ENCODE results near the gene CNTNAP1. TPM values are rescaled to one million over a fixed set of nuclear protein-coding genes. Genes with fewer than 3 reads are reported as not detected.

The CNTNAP1 gene
- total RNA-seq, 1 donor from 2014 or later, result 44.8 TPM

DNA sequence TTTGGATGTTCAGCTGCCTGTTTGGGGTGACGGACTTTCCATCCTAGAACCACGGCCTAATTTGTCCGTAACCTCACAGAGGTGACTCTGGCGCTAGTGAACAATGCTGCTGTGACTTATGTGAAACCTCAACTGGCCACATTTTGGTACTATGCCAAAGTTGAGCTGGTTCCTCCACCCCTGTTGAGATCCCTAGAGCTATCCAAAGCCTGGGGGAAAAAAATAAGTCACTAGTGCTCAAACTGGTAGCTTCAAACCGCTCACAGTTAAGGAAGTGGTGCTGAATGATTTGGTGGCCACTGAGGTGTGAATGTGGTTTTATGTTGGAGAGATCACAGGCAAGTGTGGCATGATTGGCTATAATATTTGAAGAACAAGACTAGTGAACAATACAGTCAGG, 34.6 kb upstream of the CNTNAP1 start:
- Mint-ChIP-seq H3K9me3 (ENCODE audit: unreplicated experiment) (no peaks in the 10 kb centered on the region), H3K4me1 (ENCODE audit: low read depth, unreplicated experiment) (peaks cover 1% of the 10 kb centered on the region), H3K27me3 (ENCODE audit: unreplicated experiment) (peaks cover 2% of the 10 kb centered on the region), H3K36me3 (ENCODE audit: unreplicated experiment) (no peaks in the 10 kb centered on the region), H3K27ac (ENCODE audit: unreplicated experiment) (no peak overlapping the region), H3K4me3 (ENCODE audit: unreplicated experiment) (no peak overlapping the region)
- TF ChIP-seq, protein P1, sequence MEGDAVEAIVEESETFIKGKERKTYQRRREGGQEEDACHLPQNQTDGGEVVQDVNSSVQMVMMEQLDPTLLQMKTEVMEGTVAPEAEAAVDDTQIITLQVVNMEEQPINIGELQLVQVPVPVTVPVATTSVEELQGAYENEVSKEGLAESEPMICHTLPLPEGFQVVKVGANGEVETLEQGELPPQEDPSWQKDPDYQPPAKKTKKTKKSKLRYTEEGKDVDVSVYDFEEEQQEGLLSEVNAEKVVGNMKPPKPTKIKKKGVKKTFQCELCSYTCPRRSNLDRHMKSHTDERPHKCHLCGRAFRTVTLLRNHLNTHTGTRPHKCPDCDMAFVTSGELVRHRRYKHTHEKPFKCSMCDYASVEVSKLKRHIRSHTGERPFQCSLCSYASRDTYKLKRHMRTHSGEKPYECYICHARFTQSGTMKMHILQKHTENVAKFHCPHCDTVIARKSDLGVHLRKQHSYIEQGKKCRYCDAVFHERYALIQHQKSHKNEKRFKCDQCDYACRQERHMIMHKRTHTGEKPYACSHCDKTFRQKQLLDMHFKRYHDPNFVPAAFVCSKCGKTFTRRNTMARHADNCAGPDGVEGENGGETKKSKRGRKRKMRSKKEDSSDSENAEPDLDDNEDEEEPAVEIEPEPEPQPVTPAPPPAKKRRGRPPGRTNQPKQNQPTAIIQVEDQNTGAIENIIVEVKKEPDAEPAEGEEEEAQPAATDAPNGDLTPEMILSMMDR (IDR thresholded peaks at IDR 0.05; ENCODE audit: partially characterized antibody, unreplicated experiment), result no peak
- DNase-seq, result no peak

DNA sequence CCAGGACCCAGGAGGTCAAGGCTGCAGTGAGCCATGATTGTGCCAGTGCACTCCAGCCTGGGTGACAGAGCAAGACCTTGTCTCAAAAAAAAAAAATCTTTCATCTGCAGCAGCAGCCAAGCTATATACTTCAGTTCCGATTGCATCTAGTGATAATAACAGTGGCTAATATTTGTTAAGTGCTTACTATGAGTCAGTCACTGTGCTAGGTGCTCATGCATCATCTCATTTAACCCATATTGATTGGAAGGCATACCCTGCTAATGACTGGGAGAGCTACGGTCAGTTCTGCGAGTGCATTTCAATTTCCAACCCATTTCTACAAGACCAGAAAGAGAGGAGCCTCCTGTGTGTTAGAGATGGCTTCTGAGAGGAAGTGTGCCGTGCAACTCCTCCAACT, 30.9 kb upstream of the CNTNAP1 start:
- no peak for DNase-seq
- no peaks in the 10 kb centered on the region for H3K9me3 Mint-ChIP-seq (ENCODE audit: unreplicated experiment)
- H3K27ac Mint-ChIP-seq (ENCODE audit: unreplicated experiment), result no peak overlapping the region
- H3K4me1 Mint-ChIP-seq (ENCODE audit: low read depth, unreplicated experiment), result peaks cover 7% of the 10 kb centered on the region
- no peaks in the 10 kb centered on the region for H3K36me3 Mint-ChIP-seq (ENCODE audit: unreplicated experiment)
- H3K4me3 Mint-ChIP-seq (ENCODE audit: unreplicated experiment), result no peak overlapping the region
- peaks cover 8% of the 10 kb centered on the region for H3K27me3 Mint-ChIP-seq (ENCODE audit: unreplicated experiment)
- TF ChIP-seq, protein P1 (IDR thresholded peaks at IDR 0.05; ENCODE audit: partially characterized antibody, unreplicated experiment), result no peak

DNA sequence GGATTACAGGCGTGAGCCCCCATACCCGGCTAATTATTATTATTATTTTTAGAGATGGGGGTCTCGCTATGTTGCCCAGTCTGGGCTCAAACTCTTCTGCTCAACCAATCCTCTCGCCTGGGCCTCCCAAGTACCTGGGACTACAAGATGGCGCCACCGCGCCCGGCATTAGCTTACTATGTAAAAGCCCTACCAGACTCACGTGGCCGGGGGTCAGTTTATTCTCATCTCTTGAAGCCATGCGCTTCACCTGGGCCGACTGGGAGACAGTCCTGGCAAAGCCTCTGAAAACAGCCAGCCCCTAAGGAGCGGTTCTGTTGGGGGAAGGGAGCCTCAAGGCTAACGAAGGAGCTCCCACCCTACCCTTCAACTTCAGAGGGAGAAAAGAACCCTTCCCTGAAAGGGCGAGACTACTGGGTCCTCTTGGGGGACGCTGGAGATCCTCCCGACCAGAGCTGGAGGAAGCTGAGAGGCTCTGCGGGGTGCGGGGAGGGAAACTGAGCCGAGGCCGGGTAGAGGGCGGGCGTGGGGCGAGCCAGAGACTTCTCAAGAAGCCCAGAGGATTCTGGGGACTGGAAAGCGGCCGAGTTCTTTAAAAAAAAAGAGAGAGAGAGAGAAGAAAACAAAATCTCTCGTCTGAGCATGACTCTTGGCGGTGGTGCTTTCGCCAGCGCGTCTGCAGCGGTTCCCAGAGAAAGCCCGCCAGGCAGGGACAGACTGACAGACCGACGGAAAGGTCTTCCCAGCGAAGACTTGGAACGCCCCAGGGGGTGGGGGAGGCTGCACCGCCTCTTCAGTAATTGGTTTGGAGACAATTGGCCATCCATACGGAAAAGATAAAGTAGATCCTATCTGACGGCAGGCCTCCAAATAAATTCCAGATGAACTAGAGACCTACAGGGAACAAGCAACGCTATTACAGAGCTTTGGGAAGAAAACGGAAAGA, 28.9 kb upstream of the CNTNAP1 start:
- Mint-ChIP-seq H3K4me1 (ENCODE audit: low read depth, unreplicated experiment) (peaks cover 7% of the 10 kb centered on the region), H3K4me3 (ENCODE audit: unreplicated experiment) (peak overlapping the region; percentile 26), H3K36me3 (ENCODE audit: unreplicated experiment) (no peaks in the 10 kb centered on the region), H3K27ac (ENCODE audit: unreplicated experiment) (no peak overlapping the region), H3K9me3 (ENCODE audit: unreplicated experiment) (no peaks in the 10 kb centered on the region), H3K27me3 (ENCODE audit: unreplicated experiment) (peaks cover 6% of the 10 kb centered on the region)
- DNase-seq, result no peak
- TF ChIP-seq, protein P1 (IDR thresholded peaks at IDR 0.05; ENCODE audit: partially characterized antibody, unreplicated experiment), result no peak

DNA sequence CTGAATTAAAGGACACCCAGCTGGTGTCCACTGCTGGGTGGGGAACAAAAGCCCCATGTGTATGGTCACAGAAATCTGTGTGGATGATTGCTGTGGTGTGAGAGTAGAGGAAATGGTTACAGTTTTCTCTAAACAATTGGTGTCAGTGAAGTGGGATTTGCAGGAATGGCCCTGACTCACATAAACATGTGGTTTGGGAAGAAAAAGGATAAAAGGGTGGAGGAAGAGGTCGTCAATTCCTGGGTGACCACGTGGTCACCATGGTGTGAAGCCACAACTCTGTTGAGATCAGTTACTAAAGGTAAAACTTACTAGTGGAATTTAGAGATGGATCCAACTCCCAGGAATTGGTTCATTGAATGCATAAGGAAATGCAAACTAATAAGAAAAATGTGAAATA, 26.8 kb upstream of the CNTNAP1 start:
- H3K27ac Mint-ChIP-seq (ENCODE audit: unreplicated experiment), result no peak overlapping the region
- H3K27me3 Mint-ChIP-seq (ENCODE audit: unreplicated experiment), result peaks cover 5% of the 10 kb centered on the region
- H3K36me3 Mint-ChIP-seq (ENCODE audit: unreplicated experiment), result no peaks in the 10 kb centered on the region
- TF ChIP-seq, protein P1 (IDR thresholded peaks at IDR 0.05; ENCODE audit: partially characterized antibody, unreplicated experiment), result no peak
- H3K4me3 Mint-ChIP-seq (ENCODE audit: unreplicated experiment), result no peak overlapping the region
- DNase-seq, result no peak
- peaks cover 7% of the 10 kb centered on the region for H3K4me1 Mint-ChIP-seq (ENCODE audit: low read depth, unreplicated experiment)
- no peaks in the 10 kb centered on the region for H3K9me3 Mint-ChIP-seq (ENCODE audit: unreplicated experiment)
